ENCODE measurements around the gene NUDT14.

- TF ChIP-seq POLR2AphosphoS5 (IDR thresholded peaks at IDR 0.05; ENCODE audit: low read depth, low read length) = no peak
- TF ChIP-seq, protein P1, sequence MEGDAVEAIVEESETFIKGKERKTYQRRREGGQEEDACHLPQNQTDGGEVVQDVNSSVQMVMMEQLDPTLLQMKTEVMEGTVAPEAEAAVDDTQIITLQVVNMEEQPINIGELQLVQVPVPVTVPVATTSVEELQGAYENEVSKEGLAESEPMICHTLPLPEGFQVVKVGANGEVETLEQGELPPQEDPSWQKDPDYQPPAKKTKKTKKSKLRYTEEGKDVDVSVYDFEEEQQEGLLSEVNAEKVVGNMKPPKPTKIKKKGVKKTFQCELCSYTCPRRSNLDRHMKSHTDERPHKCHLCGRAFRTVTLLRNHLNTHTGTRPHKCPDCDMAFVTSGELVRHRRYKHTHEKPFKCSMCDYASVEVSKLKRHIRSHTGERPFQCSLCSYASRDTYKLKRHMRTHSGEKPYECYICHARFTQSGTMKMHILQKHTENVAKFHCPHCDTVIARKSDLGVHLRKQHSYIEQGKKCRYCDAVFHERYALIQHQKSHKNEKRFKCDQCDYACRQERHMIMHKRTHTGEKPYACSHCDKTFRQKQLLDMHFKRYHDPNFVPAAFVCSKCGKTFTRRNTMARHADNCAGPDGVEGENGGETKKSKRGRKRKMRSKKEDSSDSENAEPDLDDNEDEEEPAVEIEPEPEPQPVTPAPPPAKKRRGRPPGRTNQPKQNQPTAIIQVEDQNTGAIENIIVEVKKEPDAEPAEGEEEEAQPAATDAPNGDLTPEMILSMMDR (IDR thresholded peaks at IDR 0.05) = no peak
- TF ChIP-seq TCF7L2 (IDR thresholded peaks at IDR 0.05; ENCODE audit: low read depth, low read length) = no peak
- TF ChIP-seq, protein P2, sequence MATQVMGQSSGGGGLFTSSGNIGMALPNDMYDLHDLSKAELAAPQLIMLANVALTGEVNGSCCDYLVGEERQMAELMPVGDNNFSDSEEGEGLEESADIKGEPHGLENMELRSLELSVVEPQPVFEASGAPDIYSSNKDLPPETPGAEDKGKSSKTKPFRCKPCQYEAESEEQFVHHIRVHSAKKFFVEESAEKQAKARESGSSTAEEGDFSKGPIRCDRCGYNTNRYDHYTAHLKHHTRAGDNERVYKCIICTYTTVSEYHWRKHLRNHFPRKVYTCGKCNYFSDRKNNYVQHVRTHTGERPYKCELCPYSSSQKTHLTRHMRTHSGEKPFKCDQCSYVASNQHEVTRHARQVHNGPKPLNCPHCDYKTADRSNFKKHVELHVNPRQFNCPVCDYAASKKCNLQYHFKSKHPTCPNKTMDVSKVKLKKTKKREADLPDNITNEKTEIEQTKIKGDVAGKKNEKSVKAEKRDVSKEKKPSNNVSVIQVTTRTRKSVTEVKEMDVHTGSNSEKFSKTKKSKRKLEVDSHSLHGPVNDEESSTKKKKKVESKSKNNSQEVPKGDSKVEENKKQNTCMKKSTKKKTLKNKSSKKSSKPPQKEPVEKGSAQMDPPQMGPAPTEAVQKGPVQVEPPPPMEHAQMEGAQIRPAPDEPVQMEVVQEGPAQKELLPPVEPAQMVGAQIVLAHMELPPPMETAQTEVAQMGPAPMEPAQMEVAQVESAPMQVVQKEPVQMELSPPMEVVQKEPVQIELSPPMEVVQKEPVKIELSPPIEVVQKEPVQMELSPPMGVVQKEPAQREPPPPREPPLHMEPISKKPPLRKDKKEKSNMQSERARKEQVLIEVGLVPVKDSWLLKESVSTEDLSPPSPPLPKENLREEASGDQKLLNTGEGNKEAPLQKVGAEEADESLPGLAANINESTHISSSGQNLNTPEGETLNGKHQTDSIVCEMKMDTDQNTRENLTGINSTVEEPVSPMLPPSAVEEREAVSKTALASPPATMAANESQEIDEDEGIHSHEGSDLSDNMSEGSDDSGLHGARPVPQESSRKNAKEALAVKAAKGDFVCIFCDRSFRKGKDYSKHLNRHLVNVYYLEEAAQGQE (IDR thresholded peaks at IDR 0.05; ENCODE audit: insufficient read depth in 1 of 2, low read depth in 2 of 2, low read length in 1 of 2) = no peak
- TF ChIP-seq SIN3A (IDR thresholded peaks at IDR 0.05; ENCODE audit: borderline replicate concordance, insufficient read depth, low read depth, low read length) = no peak
Observed at GRCh38 chr14:105145381-105146180, 35.5 kb downstream of the NUDT14 start.
